Measurements from ENCODE around the gene NOTCH1.

- TF ChIP-seq CTCF (IDR thresholded peaks at IDR 0.05) (no peak), POLR2AphosphoS5 (IDR thresholded peaks at IDR 0.05) (no peak), POLR2A (IDR thresholded peaks at IDR 0.05) (no peak), EP300 (IDR thresholded peaks at IDR 0.05) (no peak)
Observed at GRCh38 chr9:136549010-136549980, 3.4 kb upstream of the NOTCH1 start.
